Fibroblast of lung (primary cell): ENCODE data around the gene PRRC2A. TPM values are rescaled to one million over a fixed set of nuclear protein-coding genes. Genes with fewer than 3 reads are reported as not detected.

Source experiments
- DNase-seq, 2 donors: peaks; one replicate each; pipeline versions ENCODE4 v3.0.0 to v3.0.0-alpha.2; 2010; ENCODE audit warnings: low read depth in 2 of 2
- H2AFZ ChIP-seq: 2 replicates; pipeline ENCODE4 v1.5.1; 2012; ENCODE audit warnings: low read length, control low read depth, inconsistent platforms
- H3K27ac ChIP-seq: 2 replicates; pipeline ENCODE4 v1.5.1; 2011; ENCODE audit warnings: low read length, control low read depth; ENCODE audit not compliant: insufficient read depth
- H3K27me3 ChIP-seq: 2 replicates; pipeline ENCODE4 v1.5.1; 2011; ENCODE audit warnings: mild to moderate bottlenecking, low read length; ENCODE audit not compliant: control insufficient read depth, insufficient read depth
- H3K36me3 ChIP-seq: 2 replicates; pipeline ENCODE4 v1.5.1; 2011; ENCODE audit warnings: low read length; ENCODE audit not compliant: control insufficient read depth, insufficient read depth
- H3K4me1 ChIP-seq: 2 replicates; pipeline ENCODE4 v1.5.1; 2011; ENCODE audit warnings: low read length; ENCODE audit not compliant: control insufficient read depth, insufficient read depth; ENCODE audit errors: extremely low read depth
- H3K4me2 ChIP-seq: 2 replicates; pipeline ENCODE4 v1.5.1; 2011; ENCODE audit warnings: low read length, control low read depth; ENCODE audit not compliant: insufficient read depth; ENCODE audit errors: extremely low read depth
- H3K4me3 ChIP-seq, 4 experiments: fragments of 200-600 bp in 1 of 4; sonication (generic) in 1 of 4; replicated peaks in 1 of 4; 2 replicates each; pipeline ENCODE4 v1.5.1; 2011 to 2016; ENCODE audit warnings: low read length in 4 of 4, low read depth in 3 of 4, mild to moderate bottlenecking in 3 of 4, control low read depth in 2 of 4, inconsistent platforms in 1 of 4, mixed read lengths in 1 of 4; ENCODE audit not compliant: insufficient read depth in 1 of 4; ENCODE audit errors: control extremely low read depth in 1 of 4
- H3K79me2 ChIP-seq: 2 replicates; pipeline ENCODE4 v1.5.1; 2012; ENCODE audit warnings: mild to moderate bottlenecking, low read length, inconsistent platforms; ENCODE audit not compliant: control insufficient read depth, insufficient read depth
- H3K9ac ChIP-seq: 2 replicates; pipeline ENCODE4 v1.5.1; 2011; ENCODE audit warnings: mild to moderate bottlenecking, low read length, control low read depth; ENCODE audit not compliant: insufficient read depth
- H3K9me3 ChIP-seq: 2 replicates; pipeline ENCODE4 v1.5.1; 2012; ENCODE audit warnings: low read depth, low read length; ENCODE audit not compliant: control insufficient read depth, insufficient read depth
- H4K20me1 ChIP-seq: 2 replicates; pipeline ENCODE4 v1.5.1; 2011; ENCODE audit warnings: low read length; ENCODE audit not compliant: control insufficient read depth, insufficient read depth; ENCODE audit errors: extremely low read depth
- EZH2 ChIP-seq: IDR thresholded peaks from 2 replicates; pipeline ENCODE4 v1.5.1; 2012; ENCODE audit warnings: low read length, control low read depth, mild to moderate bottlenecking; ENCODE audit errors: missing control alignments
- polyA plus RNA-seq, 2 donors: library from polyadenylated mRNA; depleted of rRNA in 1 of 2; stranded (reverse) in 1 of 2; unstranded in 1 of 2; fragments of >200 nt; gene quantifications; 2 replicates each; pipeline ENCODE4 v1.2.1, GENCODE V29; 2011 to 2012; ENCODE audit warnings: missing spikeins in 1 of 2
- total RNA-seq: library from RNA; depleted of rRNA; stranded (reverse); fragments of >200 nt; gene quantifications from 2 replicates; pipeline ENCODE4 v1.2.1, GENCODE V29; 2014
- TF ChIP-seq, protein P1 (sequence below), 2 donors: IDR thresholded peaks in 1 of 2; conservative IDR thresholded peaks in 1 of 2; 1 replicate in 1 of 2; 2 replicates in 1 of 2; pipeline ENCODE4 v1.5.1; 2011 to 2012; ENCODE audit warnings: low read length in 2 of 2, control low read depth in 1 of 2, inconsistent platforms in 1 of 2, low read depth in 1 of 2, mild to moderate bottlenecking in 1 of 2

The PRRC2A gene
- total and polyA plus RNA-seq, 2 donors (not counting 1 experiment from before 2014, with no cell fraction given): 26.9 to 46.6 TPM

DNA sequence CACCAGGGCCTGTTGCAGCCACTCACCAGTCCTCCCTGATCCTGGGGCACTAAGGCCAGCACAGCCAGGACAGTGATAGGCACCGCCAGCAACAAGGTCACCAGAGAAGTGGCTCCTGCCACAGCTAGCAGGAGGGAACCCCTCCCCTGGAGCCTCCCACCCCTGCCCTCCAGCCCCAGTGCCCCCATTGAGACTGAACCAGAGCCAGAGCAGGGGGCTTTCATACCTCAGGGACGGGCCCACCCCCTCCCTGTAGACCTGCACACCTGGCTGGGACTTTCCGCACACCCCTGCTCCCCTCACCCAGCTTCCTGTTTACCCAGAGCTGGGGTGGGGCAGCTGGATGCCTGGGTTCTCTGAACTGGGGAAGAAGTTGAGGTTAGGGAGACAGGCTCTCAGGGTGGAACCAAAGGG, 38.3 kb upstream of the PRRC2A start, which contains the start of gene LTB:
LTB (minus strand) TSS at position 195 of the 414 bp plus-strand sequence; CDS start at position 188, 7 bp downstream.
- H3K36me3 ChIP-seq: no peaks in the 10 kb centered on the region
- no peak within 1 kb of the TSS for H3K27ac ChIP-seq
- no peak for TF ChIP-seq EZH2

DNA sequence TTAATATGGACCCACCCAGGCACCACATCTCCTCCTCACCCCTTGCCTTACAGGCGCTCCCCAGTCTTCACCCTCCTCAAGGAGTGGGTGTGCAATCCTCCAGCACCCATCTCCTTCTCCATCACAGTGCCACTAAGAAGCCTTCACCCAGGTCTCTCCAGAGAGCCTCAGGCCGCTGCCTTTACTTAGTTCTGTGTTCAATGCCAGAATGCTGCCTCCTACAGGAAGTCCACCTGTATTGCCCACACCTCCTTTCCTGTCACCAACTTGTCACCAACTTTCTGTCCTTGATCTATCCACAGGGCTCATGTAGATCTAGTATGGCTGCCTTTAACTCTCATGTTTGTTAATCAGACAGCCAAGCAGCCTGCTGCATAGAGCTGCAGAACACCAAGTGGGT, 35.0 kb upstream of the PRRC2A start:
- no peak overlapping the region for H2AFZ ChIP-seq
- H3K27me3 ChIP-seq: peaks cover 4% of the 10 kb centered on the region
- no peak overlapping the region for H3K9ac ChIP-seq
- H3K9me3 ChIP-seq: no peaks in the 10 kb centered on the region
- no peaks in the 10 kb centered on the region for H3K79me2 ChIP-seq
- TF ChIP-seq, protein P1, sequence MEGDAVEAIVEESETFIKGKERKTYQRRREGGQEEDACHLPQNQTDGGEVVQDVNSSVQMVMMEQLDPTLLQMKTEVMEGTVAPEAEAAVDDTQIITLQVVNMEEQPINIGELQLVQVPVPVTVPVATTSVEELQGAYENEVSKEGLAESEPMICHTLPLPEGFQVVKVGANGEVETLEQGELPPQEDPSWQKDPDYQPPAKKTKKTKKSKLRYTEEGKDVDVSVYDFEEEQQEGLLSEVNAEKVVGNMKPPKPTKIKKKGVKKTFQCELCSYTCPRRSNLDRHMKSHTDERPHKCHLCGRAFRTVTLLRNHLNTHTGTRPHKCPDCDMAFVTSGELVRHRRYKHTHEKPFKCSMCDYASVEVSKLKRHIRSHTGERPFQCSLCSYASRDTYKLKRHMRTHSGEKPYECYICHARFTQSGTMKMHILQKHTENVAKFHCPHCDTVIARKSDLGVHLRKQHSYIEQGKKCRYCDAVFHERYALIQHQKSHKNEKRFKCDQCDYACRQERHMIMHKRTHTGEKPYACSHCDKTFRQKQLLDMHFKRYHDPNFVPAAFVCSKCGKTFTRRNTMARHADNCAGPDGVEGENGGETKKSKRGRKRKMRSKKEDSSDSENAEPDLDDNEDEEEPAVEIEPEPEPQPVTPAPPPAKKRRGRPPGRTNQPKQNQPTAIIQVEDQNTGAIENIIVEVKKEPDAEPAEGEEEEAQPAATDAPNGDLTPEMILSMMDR (conservative IDR thresholded peaks at IDR 0.05 in 1 of 2, IDR thresholded peaks at IDR 0.05 in 1 of 2; ENCODE audit: low read depth in 1 of 2, low read length in 2 of 2): peak; percentile 20 to 36
- TF ChIP-seq EZH2: no peak
- no peaks in the 10 kb centered on the region for H3K4me1 ChIP-seq
- H4K20me1 ChIP-seq: no peaks in the 10 kb centered on the region
- no peak for DNase-seq
- no peak overlapping the region for H3K4me2 ChIP-seq
- H3K27ac ChIP-seq: no peak overlapping the region
- no peak overlapping the region for H3K4me3 ChIP-seq
- H3K36me3 ChIP-seq: no peaks in the 10 kb centered on the region

More for the DNA sequence above, 38.3 kb upstream of the PRRC2A start, which contains the start of gene LTB:
- Histone ChIP-seq H3K9me3 (no peaks in the 10 kb centered on the region), H3K4me3 (peak within 1 kb of the TSS; percentile 74 to 89 (median 82)), H4K20me1 (no peaks in the 10 kb centered on the region), H3K4me2 (peak within 1 kb of the TSS; percentile 99), H3K9ac (peak within 1 kb of the TSS; percentile 70), H2AFZ (peak within 1 kb of the TSS; percentile 97), H3K27me3 (peaks cover 5% of the 10 kb centered on the region), H3K79me2 (no peaks in the 10 kb centered on the region), H3K4me1 (no peaks in the 10 kb centered on the region)
- no peak for DNase-seq

DNA sequence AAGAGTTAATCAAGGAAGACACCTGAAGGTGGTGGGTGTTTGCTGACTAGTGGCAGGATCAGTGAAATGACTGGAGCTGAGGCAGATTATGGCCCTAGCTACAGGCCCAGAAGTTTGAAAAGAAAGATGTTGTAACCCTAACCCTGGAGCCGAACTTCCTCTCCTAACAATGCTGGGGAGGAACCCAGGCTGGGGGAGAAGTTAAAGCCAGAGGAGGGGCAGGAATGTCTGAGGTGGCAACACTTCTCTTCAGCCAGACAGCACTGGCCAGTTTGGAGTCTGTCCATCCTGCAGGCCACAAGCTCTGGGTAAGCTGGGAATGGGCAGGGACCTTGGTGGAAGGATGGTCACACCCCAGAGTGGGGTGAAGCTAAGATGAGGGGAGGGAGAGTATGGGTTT, 34.5 kb upstream of the PRRC2A start, which contains the start of gene LST1:
LST1 (plus strand) TSS at position 270 of the 400 bp plus-strand sequence. CDS start 1,023 bp downstream, outside the sequence.
- Histone ChIP-seq H3K27me3 (peaks cover 4% of the 10 kb centered on the region), H3K9ac (no peak within 1 kb of the TSS), H3K4me1 (no peaks in the 10 kb centered on the region), H3K27ac (no peak within 1 kb of the TSS), H4K20me1 (no peaks in the 10 kb centered on the region), H3K4me2 (no peak within 1 kb of the TSS), H3K36me3 (no peaks in the 10 kb centered on the region), H3K9me3 (no peaks in the 10 kb centered on the region), H3K4me3 (no peak within 1 kb of the TSS), H3K79me2 (no peaks in the 10 kb centered on the region), H2AFZ (no peak within 1 kb of the TSS)
- TF ChIP-seq, protein P1 (conservative IDR thresholded peaks at IDR 0.05 in 1 of 2, IDR thresholded peaks at IDR 0.05 in 1 of 2; ENCODE audit: low read depth in 1 of 2, low read length in 2 of 2): no peak
- no peak for TF ChIP-seq EZH2
- DNase-seq: no peak
